RPMI7951 (cell line): ENCODE data around the gene MYMX. TPM values are rescaled to one million over a fixed set of nuclear protein-coding genes. Genes with fewer than 3 reads are reported as not detected.
A peak's percentile ranks its signal among the peaks of the same experiment; 100 is the strongest.
"Not testable (repeated sequence)": the region's sequence is repeated elsewhere in the genome, so short reads cannot be mapped to it uniquely, and the experiment has no call there.

Source experiments
- DNase-seq: peaks from one replicate; pipeline ENCODE4 v3.0.0-alpha.2; 2012; ENCODE audit warnings: low read depth
- total RNA-seq: library from RNA; depleted of rRNA; stranded (reverse); fragments of >200 nt; shearing (Covaris generic); gene quantifications from 2 replicates; pipeline ENCODE4 v1.2.3, GENCODE V29; 2014

The MYMX gene
- total RNA-seq, 1 experiment from 2014 or later = not detected

- no peak for DNase-seq
These were observed 30.1 kb upstream of the MYMX start for GRCh38 chr6:44186635-44187025.

- no peak for DNase-seq
These were observed 27.9 kb upstream of the MYMX start for GRCh38 chr6:44188819-44189218.

GRCh38 chr6:44189257-44189656 is 27.5 kb upstream of the MYMX start:
- DNase-seq = no peak

- no peak for DNase-seq
These were observed 26.0 kb upstream of the MYMX start for GRCh38 chr6:44190715-44191114.

- no peak for DNase-seq
These were observed 24.2 kb upstream of the MYMX start for GRCh38 chr6:44192428-44193041.

GRCh38 chr6:44193307-44193910 is 23.3 kb upstream of the MYMX start:
- DNase-seq = no peak

- no peak for DNase-seq
These were observed 22.4 kb upstream of the MYMX start for GRCh38 chr6:44194326-44194725.

GRCh38 chr6:44196351-44196750 is 20.4 kb upstream of the MYMX start:
- DNase-seq = not testable (repeated sequence)

- DNase-seq = no peak
These were observed 18.0 kb upstream of the MYMX start for GRCh38 chr6:44198684-44199083.

GRCh38 chr6:44199883-44200282 is 16.8 kb upstream of the MYMX start:
- no peak for DNase-seq

- DNase-seq = no peak
These were observed 15.5 kb upstream of the MYMX start for GRCh38 chr6:44201200-44201599.

GRCh38 chr6:44201638-44202303 is 15.0 kb upstream of the MYMX start:
- DNase-seq = no peak

GRCh38 chr6:44202332-44202971 is 14.3 kb upstream of the MYMX start:
- DNase-seq = no peak

- DNase-seq = no peak
These were observed 13.6 kb upstream of the MYMX start for GRCh38 chr6:44202972-44203750.

GRCh38 chr6:44203955-44204354 is 12.8 kb upstream of the MYMX start:
- no peak for DNase-seq

- DNase-seq = no peak
These were observed 8.8 kb upstream of the MYMX start for GRCh38 chr6:44207966-44208365.

GRCh38 chr6:44211284-44211683 is 5.4 kb upstream of the MYMX start:
- DNase-seq = no peak

- no peak for DNase-seq
These were observed 2.4 kb upstream of the MYMX start for GRCh38 chr6:44214307-44214706.

- no peak for DNase-seq
These were observed 812 bp downstream of the MYMX start for GRCh38 chr6:44217332-44218143.

- DNase-seq = peak; percentile 69
These were observed 2.5 kb downstream of the MYMX start for GRCh38 chr6:44219053-44219814.
